WI38 (cell line): ENCODE data around the gene FAM222A.

Source experiments
- H3K4me3 ChIP-seq: 2 replicates; pipeline ENCODE4 v1.5.1; 2011; ENCODE audit warnings: low read depth, mild to moderate bottlenecking, control low read depth, low read length
- CTCF ChIP-seq: IDR thresholded peaks from 2 replicates; pipeline ENCODE4 v1.5.1; 2012; ENCODE audit warnings: low read depth, mild to moderate bottlenecking, control low read depth, low read length

Gene FAM222A

GRCh38 chr12:109728921-109729320 is 15.3 kb downstream of the FAM222A start:
- H3K4me3 ChIP-seq: no peak overlapping the region
- TF ChIP-seq CTCF: no peak

GRCh38 chr12:109729371-109729781 is 15.8 kb downstream of the FAM222A start:
- TF ChIP-seq CTCF: no peak
- H3K4me3 ChIP-seq: no peak overlapping the region

GRCh38 chr12:109729801-109730200 is 16.2 kb downstream of the FAM222A start:
- TF ChIP-seq CTCF: no peak
- H3K4me3 ChIP-seq: no peak overlapping the region

GRCh38 chr12:109730306-109731145 is 16.9 kb downstream of the FAM222A start:
- TF ChIP-seq CTCF: no peak
- no peak overlapping the region for H3K4me3 ChIP-seq

- no peak overlapping the region for H3K4me3 ChIP-seq
- TF ChIP-seq CTCF: no peak
These were observed 17.7 kb downstream of the FAM222A start for GRCh38 chr12:109731231-109731731.

- no peak for TF ChIP-seq CTCF
- no peak overlapping the region for H3K4me3 ChIP-seq
These were observed 18.2 kb downstream of the FAM222A start for GRCh38 chr12:109731806-109732205.
